ENCODE data around the gene EIF4E3.

DNA sequence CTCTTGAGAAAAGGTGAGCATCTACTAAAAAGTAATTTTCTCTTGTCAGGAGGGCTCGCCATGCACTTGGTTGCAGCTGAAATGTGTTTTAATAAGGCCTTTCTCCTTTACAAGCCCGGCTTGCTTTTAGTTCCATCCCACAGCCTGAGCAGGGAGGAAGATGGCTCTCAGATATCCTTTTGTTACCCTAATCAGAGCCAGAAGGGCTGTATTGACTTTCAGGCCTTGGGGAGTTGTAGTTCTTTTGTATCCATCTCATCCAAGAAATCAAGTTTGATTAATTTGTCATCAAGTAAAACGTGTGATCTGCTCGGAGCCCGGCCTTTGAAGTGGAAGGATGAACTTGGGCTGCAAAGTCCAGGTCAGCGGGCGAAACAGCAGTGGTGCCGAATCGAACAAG is 52.9 kb downstream of the EIF4E3 start:
- TF ChIP-seq, protein P1, sequence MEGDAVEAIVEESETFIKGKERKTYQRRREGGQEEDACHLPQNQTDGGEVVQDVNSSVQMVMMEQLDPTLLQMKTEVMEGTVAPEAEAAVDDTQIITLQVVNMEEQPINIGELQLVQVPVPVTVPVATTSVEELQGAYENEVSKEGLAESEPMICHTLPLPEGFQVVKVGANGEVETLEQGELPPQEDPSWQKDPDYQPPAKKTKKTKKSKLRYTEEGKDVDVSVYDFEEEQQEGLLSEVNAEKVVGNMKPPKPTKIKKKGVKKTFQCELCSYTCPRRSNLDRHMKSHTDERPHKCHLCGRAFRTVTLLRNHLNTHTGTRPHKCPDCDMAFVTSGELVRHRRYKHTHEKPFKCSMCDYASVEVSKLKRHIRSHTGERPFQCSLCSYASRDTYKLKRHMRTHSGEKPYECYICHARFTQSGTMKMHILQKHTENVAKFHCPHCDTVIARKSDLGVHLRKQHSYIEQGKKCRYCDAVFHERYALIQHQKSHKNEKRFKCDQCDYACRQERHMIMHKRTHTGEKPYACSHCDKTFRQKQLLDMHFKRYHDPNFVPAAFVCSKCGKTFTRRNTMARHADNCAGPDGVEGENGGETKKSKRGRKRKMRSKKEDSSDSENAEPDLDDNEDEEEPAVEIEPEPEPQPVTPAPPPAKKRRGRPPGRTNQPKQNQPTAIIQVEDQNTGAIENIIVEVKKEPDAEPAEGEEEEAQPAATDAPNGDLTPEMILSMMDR (IDR thresholded peaks at IDR 0.05) = no peak
- TF ChIP-seq POLR2A (IDR thresholded peaks at IDR 0.05) = no peak
